Myocyte (in vitro differentiated cells): ENCODE measurements around the gene WDHD1. TPM values are rescaled to one million over a fixed set of nuclear protein-coding genes. Genes with fewer than 3 reads are reported as not detected.
"Not testable (repeated sequence)": the region's sequence is repeated elsewhere in the genome, so short reads cannot be mapped to it uniquely, and the experiment has no call there.

Source experiments
- DNase-seq: peaks from one replicate; pipeline ENCODE4 v3.0.0-alpha.2; 2012; ENCODE audit warnings: low read depth
- total RNA-seq: library from RNA; depleted of rRNA; stranded (reverse); fragments of >200 nt; gene quantifications from 2 replicates; pipeline ENCODE4 v1.2.3, GENCODE V29; 2014

WDHD1 gene
- total RNA-seq, 1 donor from 2014 or later: 5.3 TPM

- DNase-seq: no peak
These were observed 59.4 kb downstream of the WDHD1 start for GRCh38 chr14:54967496-54967895.

- no peak for DNase-seq
These were observed 71.8 kb downstream of the WDHD1 start for GRCh38 chr14:54955143-54955542.

- not testable (repeated sequence) for DNase-seq
These were observed 73.3 kb downstream of the WDHD1 start for GRCh38 chr14:54953609-54954008.

- DNase-seq: not testable (repeated sequence)
These were observed 74.1 kb downstream of the WDHD1 start for GRCh38 chr14:54952803-54953202.

GRCh38 chr14:54947230-54947629, 79.7 kb downstream of the WDHD1 start:
- no peak for DNase-seq

- no peak for DNase-seq
These were observed 80.4 kb downstream of the WDHD1 start for GRCh38 chr14:54946500-54946899.

GRCh38 chr14:54944737-54945391, 82.0 kb downstream of the WDHD1 start:
- DNase-seq: no peak

GRCh38 chr14:54942913-54943312, 84.0 kb downstream of the WDHD1 start:
- peak; percentile 22 for DNase-seq

GRCh38 chr14:54936816-54937215, 90.1 kb downstream of the WDHD1 start:
- DNase-seq: no peak

- no peak for DNase-seq
These were observed 90.9 kb downstream of the WDHD1 start for GRCh38 chr14:54935958-54936357.

GRCh38 chr14:54935100-54935499, 91.8 kb downstream of the WDHD1 start:
- no peak for DNase-seq

GRCh38 chr14:54933006-54933405, 93.9 kb downstream of the WDHD1 start:
- no peak for DNase-seq

GRCh38 chr14:54931598-54932340, 95.1 kb downstream of the WDHD1 start:
- no peak for DNase-seq

- DNase-seq: no peak
These were observed 95.8 kb downstream of the WDHD1 start for GRCh38 chr14:54931101-54931500.

GRCh38 chr14:54929556-54929955, 97.3 kb downstream of the WDHD1 start:
- DNase-seq: no peak

- DNase-seq: peak; percentile 26
These were observed 98.7 kb downstream of the WDHD1 start for GRCh38 chr14:54928216-54928615.

GRCh38 chr14:54927551-54927950, 99.3 kb downstream of the WDHD1 start:
- peak; percentile 67 for DNase-seq

- DNase-seq: not testable (repeated sequence)
These were observed 100.3 kb downstream of the WDHD1 start for GRCh38 chr14:54926570-54926969.

GRCh38 chr14:54922598-54922997, 104.3 kb downstream of the WDHD1 start:
- no peak for DNase-seq

- no peak for DNase-seq
These were observed 106.8 kb downstream of the WDHD1 start for GRCh38 chr14:54920052-54920451.

GRCh38 chr14:54919330-54919729, 107.6 kb downstream of the WDHD1 start:
- peak; percentile 56 for DNase-seq

- peak; percentile 83 for DNase-seq
These were observed 108.5 kb downstream of the WDHD1 start for GRCh38 chr14:54918427-54918826.

GRCh38 chr14:54916101-54916500, 110.8 kb downstream of the WDHD1 start:
- no peak for DNase-seq
